K562 (cell line): ENCODE measurements around the gene LPCAT1. TPM values are rescaled to one million over a fixed set of nuclear protein-coding genes. Genes with fewer than 3 reads are reported as not detected.
A peak's percentile ranks its signal among the peaks of the same experiment; 100 is the strongest.

Source experiments
- ASH1L ChIP-seq: fragments of 450-650 bp; IDR thresholded peaks from 2 replicates; pipeline ENCODE4 v1.6.1; 2018; ENCODE audit warnings: borderline replicate concordance, mild to moderate bottlenecking, low read depth; ENCODE audit not compliant: partially characterized antibody
- CCAR2 ChIP-seq: fragments of 200-400 bp; formaldehyde crosslinking; IDR thresholded peaks from 2 replicates; pipeline ENCODE4 v1.6.1; 2017; ENCODE audit warnings: mild to moderate bottlenecking, low read depth, low read length
- CTCF ChIP-seq, 3 experiments: IDR thresholded peaks in 2 of 3; conservative IDR thresholded peaks in 1 of 3; 2 replicates each; pipeline ENCODE4 v1.5.1; 2011 to 2012; ENCODE audit warnings: low read length in 3 of 3, mild to moderate bottlenecking in 3 of 3, control low read depth in 2 of 3, improper control_type of control experiment in 1 of 3, inconsistent platforms in 1 of 3, low read depth in 1 of 3, mixed read lengths in 1 of 3, moderate library complexity in 1 of 3; ENCODE audit not compliant: insufficient read depth in 2 of 3
- E2F8 ChIP-seq: fragments of 450-650 bp; IDR thresholded peaks from 2 replicates; pipeline ENCODE4 v1.7.1; 2018; ENCODE audit warnings: mild to moderate bottlenecking, low read depth; ENCODE audit not compliant: partially characterized antibody
- FOXA3 ChIP-seq, 2 experiments: fragments of 450-650 bp in 1 of 2; sonication (generic) in 1 of 2; formaldehyde crosslinking; IDR thresholded peaks in 1 of 2; conservative IDR thresholded peaks in 1 of 2; 2 replicates each; pipeline versions ENCODE4 v1.4.0 to v1.8.0; 2020 to 2022; ENCODE audit warnings: mild to moderate bottlenecking in 2 of 2, missing genetic modification reagents in 1 of 2
- HDGF ChIP-seq: fragments of 450-650 bp; IDR thresholded peaks from 2 replicates; pipeline ENCODE4 v1.6.1; 2016
- HMGN3 ChIP-seq: IDR thresholded peaks from 2 replicates; pipeline ENCODE4 v1.6.1; 2011; ENCODE audit warnings: borderline replicate concordance, low read depth, mild to moderate bottlenecking, mixed read lengths, low read length; ENCODE audit not compliant: insufficient read length; ENCODE audit errors: extremely low read depth
- IRF9 ChIP-seq: fragments of 450-650 bp; IDR thresholded peaks from 2 replicates; pipeline ENCODE4 v1.6.1; 2016; ENCODE audit warnings: missing biosample characterization, missing genetic modification characterization
- NEUROD1 ChIP-seq: fragments of 150-350 bp; IDR thresholded peaks from 2 replicates; pipeline ENCODE4 v1.6.1; 2014; ENCODE audit warnings: borderline replicate concordance, low read length, low read depth; ENCODE audit not compliant: partially characterized antibody
- PRMT5 ChIP-seq: sonication (generic); formaldehyde crosslinking; IDR thresholded peaks from 2 replicates; pipeline ENCODE4 v1.5.0; 2020; ENCODE audit warnings: missing genetic modification reagents
- RFX5 ChIP-seq: IDR thresholded peaks from 2 replicates; pipeline ENCODE4 v1.6.1; 2011; ENCODE audit warnings: low read depth, mild to moderate bottlenecking, improper control_type of control experiment, low read length
- SAFB2 ChIP-seq: fragments of 200-400 bp; formaldehyde crosslinking; IDR thresholded peaks from 2 replicates; pipeline ENCODE4 v1.6.1; 2018; ENCODE audit warnings: borderline replicate concordance, low read length, low read depth, moderate library complexity; ENCODE audit not compliant: severe bottlenecking
- TRIM24 ChIP-seq, 2 experiments: fragments of 450-650 bp; IDR thresholded peaks; 2 replicates each; pipeline ENCODE4 v1.6.1; 2016
- USF2 ChIP-seq: sonication (generic); formaldehyde crosslinking; IDR thresholded peaks from 2 replicates; pipeline ENCODE4 v1.5.0; 2020; ENCODE audit warnings: missing genetic modification reagents
- ZBTB7A ChIP-seq: IDR thresholded peaks from 2 replicates; pipeline ENCODE4 v1.6.1; 2011; ENCODE audit warnings: low read depth, mild to moderate bottlenecking, low read length, moderate library complexity, borderline replicate concordance; ENCODE audit not compliant: control insufficient read depth
- ZNF12 ChIP-seq: sonication (generic); formaldehyde crosslinking; IDR thresholded peaks from 2 replicates; pipeline ENCODE4 v1.4.0; 2020; ENCODE audit warnings: mild to moderate bottlenecking, missing genetic modification reagents
- ZNF124 ChIP-seq: sonication (generic); formaldehyde crosslinking; IDR thresholded peaks from 2 replicates; pipeline ENCODE4 v1.8.1; 2022; ENCODE audit warnings: missing genetic modification reagents
- ZNF212 ChIP-seq: fragments of 450-650 bp; formaldehyde crosslinking; IDR thresholded peaks from 2 replicates; pipeline ENCODE4 v1.4.0; 2020; ENCODE audit warnings: mild to moderate bottlenecking
- ZNF232 ChIP-seq: sonication (generic); formaldehyde crosslinking; IDR thresholded peaks from 2 replicates; pipeline ENCODE4 v1.8.0; 2022; ENCODE audit warnings: mild to moderate bottlenecking, missing genetic modification reagents
- ZNF408 ChIP-seq: fragments of 250-450 bp; sonication (Bioruptor Pico); IDR thresholded peaks from 2 replicates; pipeline ENCODE4 v1.4.0; 2020; ENCODE audit warnings: low read depth, mild to moderate bottlenecking, moderate library complexity
- ZNF444 ChIP-seq: fragments of 250-450 bp; sonication (Bioruptor Pico); IDR thresholded peaks from 2 replicates; pipeline ENCODE4 v1.4.0; 2020; ENCODE audit warnings: mild to moderate bottlenecking, moderate library complexity
- ZNF551 ChIP-seq: fragments of 250-450 bp; sonication (Bioruptor Pico); IDR thresholded peaks from 2 replicates; pipeline ENCODE4 v1.5.0; 2021; ENCODE audit warnings: mild to moderate bottlenecking, moderate library complexity
- ZNF583 ChIP-seq: fragments of 250-450 bp; sonication (Bioruptor Pico); IDR thresholded peaks from 2 replicates; pipeline ENCODE4 v1.4.0; 2020
- ZNF77 ChIP-seq: fragments of 250-450 bp; sonication (Bioruptor Pico); IDR thresholded peaks from 2 replicates; pipeline ENCODE4 v1.5.0; 2020
- polyA plus RNA-seq, 8 experiments: library from polyadenylated mRNA; depleted of rRNA in 4 of 8; stranded (reverse) in 5 of 8; unstranded in 3 of 8; fragments of >200 nt; fragmentation: Nextera tagmentation in 2 of 8; fragmentation: Illumina TruSeq in 1 of 8; extraction: Ambion mirVana in 2 of 8; extraction: Trizol in 1 of 8; gene quantifications; 2 replicates each; pipeline versions ENCODE4 v1.2.1 to v1.2.3, GENCODE V29; 2011 to 2014; ENCODE audit warnings: inconsistent platforms in 1 of 8, missing spikeins in 1 of 8
- total RNA-seq, 7 experiments: library from RNA; depleted of rRNA in 6 of 7; stranded (reverse); fragments of >200 nt in 6 of 7; fragmentation: Illumina TruSeq in 2 of 7; extraction: Trizol in 2 of 7; gene quantifications; 2 replicates each; pipeline versions ENCODE4 v1.2.1 to v1.2.3, GENCODE V29; 2011 to 2021; ENCODE audit warnings: low replicate concordance in 1 of 7

LPCAT1 gene
- total and polyA plus RNA-seq, 9 of the 15 experiments (the other 6 are each of a cell fraction or from before 2014, with no cell fraction given) = 0.14 to 18.4 (median 13.9) TPM

- no peak for TF ChIP-seq ZNF444 (CRISPR knock-in tag)
- TF ChIP-seq TRIM24 (IDR thresholded peaks at IDR 0.05) = no peak
- TF ChIP-seq ZNF551 (CRISPR knock-in tag) = no peak
- 0 out of 2 replicates have a peak, but pooled peaks have one; percentile 14 for TF ChIP-seq HDGF
- no peak for TF ChIP-seq CCAR2
- TF ChIP-seq HMGN3 = no peak
- TF ChIP-seq ZNF212 (CRISPR knock-in tag) = no peak
- no peak for TF ChIP-seq ZNF77
- TF ChIP-seq ZNF408 = no peak
- TF ChIP-seq IRF9 (tag) = no peak
- TF ChIP-seq E2F8 = no peak
- no peak for TF ChIP-seq RFX5
- TF ChIP-seq USF2 (CRISPR knock-in tag) = no peak
- no peak for TF ChIP-seq SAFB2
- no peak for TF ChIP-seq ASH1L
- peak; percentile 86 to 95 (median 87) for TF ChIP-seq CTCF (IDR thresholded peaks at IDR 0.05 in 2 of 3, conservative IDR thresholded peaks at IDR 0.05 in 1 of 3; ENCODE audit: insufficient read depth in 2 of 3, low read depth in 1 of 3, low read length in 3 of 3)
- no peak for TF ChIP-seq ZNF12 (CRISPR knock-in tag)
- no peak for TF ChIP-seq PRMT5 (CRISPR knock-in tag)
- no peak for TF ChIP-seq ZNF232
- peak; percentile 91 for TF ChIP-seq ZBTB7A
- no peak for TF ChIP-seq FOXA3 (CRISPR knock-in tag; conservative IDR thresholded peaks at IDR 0.05 in 1 of 2, IDR thresholded peaks at IDR 0.05 in 1 of 2)
- no peak for TF ChIP-seq ZNF124 (CRISPR knock-in tag)
- TF ChIP-seq ZNF583 (CRISPR knock-in tag) = no peak
- TF ChIP-seq NEUROD1 = no peak
Observed at GRCh38 chr5:1479581-1480188, 44.1 kb downstream of the LPCAT1 start (continued).
